ENCODE data around the gene HOXA6. TPM values are rescaled to one million over a fixed set of nuclear protein-coding genes. Genes with fewer than 3 reads are reported as not detected.
A peak's percentile ranks its signal among the peaks of the same experiment; 100 is the strongest.

HOXA6 gene
- total RNA-seq, 1 donor from 2014 or later, result 22.0 TPM

DNA sequence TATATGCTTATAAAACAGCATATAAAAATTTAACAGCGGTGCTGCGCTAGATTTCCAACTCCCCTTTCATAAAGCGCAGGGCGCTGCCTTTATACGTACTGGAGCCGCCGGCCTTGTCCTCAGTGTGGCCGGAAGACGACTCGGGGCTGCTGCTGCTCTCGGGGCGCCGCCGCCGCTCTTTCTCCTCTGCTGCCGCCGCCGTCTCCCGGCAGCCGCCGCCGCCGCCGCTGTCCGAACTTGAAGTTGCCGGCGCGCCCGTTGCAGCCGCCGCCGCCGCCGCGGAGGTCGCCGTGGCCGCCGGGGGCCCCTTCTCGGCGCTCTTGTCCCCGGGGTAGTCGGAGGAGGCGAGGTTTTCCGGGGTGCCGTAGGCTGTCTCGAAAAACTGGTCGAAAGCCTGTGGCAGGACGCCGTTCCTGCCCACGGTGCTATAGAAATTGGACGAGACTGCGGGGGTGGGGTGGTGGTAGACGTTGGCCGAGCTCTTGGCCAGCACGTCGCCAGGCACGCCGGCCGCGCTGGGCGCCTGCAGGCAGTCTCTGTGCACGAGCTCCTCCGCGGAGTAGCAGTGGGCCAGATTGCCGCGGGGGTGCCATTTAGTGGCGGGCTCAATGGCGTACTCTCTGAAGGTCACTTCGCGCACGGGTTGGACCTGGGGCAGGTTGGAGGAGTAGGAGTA, 36.9 kb upstream of the HOXA6 start:
- no peak for DNase-seq (ENCODE audit: low read depth)

DNA sequence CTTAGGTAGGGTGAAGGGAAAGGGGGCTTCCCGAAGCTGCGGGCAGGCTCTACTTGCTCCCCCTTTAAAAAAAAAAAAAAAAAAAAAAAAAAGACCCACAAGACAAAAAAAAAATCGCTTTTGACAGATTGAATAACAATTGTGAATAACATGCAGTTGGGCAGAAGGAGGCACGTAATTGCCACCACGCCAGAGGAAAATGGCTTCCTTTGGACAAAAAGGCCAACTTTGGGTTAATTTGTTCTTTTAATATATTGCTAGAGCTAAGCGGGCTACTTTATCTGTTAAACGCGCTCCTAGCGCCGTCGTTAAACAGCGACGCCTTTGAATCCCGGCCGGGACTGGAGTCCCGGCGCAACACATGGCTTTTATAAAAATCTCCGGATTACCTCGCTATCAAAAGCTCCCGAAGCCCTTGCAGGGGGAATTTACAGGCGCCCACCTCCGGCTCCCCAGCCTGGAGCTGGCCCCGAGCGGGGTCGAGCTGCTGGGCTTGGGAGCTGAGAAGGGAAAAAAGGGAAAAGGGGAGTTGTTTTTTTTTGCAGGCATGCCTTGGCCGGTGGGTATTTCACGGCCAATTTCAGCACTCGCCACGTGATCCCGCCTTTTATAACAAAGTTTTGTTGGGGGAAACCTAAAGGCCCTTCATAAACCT, 36.2 kb upstream of the HOXA6 start:
- no peak for DNase-seq (ENCODE audit: low read depth)

DNA sequence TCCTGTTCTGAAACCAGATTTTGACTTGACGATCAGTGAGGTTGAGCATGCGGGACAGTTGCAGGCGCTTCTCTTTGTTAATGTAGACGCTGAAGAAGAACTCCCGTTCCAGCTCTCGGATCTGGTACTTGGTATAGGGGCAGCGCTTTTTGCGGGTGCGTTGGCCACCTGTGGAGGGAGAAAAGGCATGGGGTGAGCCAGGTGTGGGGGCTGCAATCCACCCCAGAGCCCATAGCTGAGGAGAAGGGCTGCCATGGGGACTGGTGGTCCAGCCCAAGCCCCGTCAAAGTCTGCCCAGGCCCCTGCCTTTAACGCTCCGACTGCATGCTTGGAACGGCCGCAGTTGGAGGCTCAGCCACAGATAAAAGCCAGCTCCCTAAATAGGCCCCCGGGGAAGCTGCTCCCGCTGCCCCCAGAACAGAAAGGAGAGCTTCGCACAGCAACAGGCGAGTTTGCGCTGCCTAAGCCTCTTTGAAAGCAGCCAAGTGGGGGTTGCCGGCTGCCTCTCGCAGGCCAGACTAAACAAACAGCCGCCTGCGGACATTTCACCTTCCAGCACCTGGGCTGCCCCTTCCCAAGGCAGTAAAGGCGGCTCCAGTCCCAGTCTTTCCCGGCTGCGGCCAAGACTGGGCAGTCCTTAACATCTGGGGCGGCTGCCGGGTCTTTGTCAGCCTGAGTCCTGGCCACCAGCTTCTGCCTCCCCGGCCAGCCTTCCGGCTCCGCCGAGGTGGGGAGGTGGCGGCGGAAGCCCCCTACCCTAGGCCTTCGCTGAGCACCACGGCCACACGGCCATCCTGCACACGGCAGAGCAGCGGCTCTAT, 35.5 kb upstream of the HOXA6 start:
- no peak for DNase-seq (ENCODE audit: low read depth)

DNA sequence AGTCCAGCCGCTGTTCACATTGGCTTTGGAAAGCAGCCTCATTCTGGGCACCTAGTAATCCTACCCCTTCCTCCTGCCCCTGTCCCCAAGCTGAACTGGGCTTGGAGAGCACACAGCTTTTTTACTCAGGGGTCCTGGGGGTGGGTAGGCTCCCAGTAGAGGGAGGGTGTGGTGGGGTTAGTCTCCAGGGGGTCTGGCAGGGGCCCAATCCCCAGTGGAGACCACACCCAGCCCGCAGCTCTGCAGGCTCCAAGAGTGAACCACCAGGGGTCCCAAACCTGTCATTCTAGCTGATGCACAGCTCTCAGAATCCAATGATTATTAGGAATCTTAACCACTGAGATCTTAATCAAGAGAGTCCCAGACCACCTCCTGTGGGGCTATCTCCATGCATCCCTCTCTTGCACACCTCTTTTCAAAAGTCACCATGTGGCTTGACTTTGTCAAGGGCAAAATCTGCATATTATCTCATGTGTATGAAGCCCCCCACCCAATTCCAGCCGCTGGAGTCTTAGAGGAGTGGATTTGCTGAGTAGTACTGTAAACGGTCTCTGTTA, 34.8 kb upstream of the HOXA6 start:
- DNase-seq (ENCODE audit: low read depth), result no peak

DNA sequence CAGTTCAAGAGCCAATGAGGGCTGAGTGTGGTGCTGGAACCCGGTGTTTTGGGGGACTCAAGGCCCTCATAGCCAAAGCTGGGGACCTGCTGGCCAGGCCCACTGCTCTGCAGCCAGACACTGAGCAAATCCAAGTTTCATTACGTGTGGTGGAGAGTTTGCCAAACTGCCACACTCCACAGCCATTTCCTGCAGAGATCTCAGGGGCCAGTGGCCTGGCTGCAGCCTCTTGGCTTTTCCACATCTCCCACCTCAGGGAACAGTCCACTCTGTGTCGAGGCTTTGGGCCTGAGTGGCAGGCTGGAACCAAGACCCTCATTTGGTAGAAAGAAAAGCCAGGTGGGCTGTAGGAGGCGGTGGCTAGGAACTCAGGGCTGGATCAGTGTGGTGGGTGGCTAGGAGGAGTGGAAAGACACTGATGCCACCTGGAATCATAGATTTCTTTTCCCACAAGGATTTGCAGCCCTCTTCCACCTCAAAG, 34.3 kb upstream of the HOXA6 start:
- no peak for DNase-seq (ENCODE audit: low read depth)

DNA sequence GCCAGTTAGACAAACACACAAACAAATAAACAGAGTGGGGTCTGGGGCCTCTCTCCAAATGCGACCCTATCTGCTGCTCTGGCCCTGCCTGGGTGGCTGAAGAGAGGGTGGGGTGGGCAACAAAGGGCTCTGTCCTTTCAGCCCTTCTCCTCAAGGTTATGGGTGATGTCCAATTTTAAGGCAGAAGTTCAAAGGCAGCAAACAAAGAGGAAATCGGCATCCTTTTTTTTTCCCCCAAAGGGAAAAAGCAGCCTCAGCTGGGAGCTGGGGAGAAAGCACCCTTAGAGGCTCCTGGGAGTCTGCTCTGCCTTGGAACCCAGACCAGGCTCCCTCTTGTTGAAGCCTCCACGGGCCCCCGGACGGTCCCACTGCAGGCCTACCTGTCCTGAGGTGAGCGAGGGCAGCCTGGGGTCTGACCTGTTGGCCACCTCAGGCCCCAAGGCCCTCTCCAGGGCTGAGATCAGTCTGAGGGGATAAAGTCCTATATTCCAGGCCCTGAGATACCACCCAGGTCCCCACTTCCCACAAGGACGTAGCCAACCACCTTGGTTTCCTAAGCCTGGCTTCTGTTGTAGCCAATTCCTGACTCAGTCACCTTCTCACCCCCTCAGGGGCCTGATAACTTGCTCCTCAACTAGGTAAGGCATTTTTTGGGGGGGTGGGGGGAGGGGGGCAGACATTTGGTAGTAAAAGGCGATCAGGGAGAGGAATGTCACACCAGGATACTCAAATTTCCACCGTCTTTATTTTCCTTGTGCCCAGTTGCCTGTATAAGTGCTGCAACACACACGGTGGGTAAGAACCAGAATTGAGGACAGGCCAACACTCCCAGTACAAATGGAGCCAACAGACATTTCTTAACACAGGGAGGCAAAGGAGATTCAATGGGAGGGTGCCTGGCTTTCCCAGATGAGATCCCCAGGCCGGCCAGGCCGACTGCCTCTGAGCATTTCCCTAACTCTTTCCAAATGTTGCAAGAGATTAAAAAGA, 33.2 kb upstream of the HOXA6 start:
- no peak for DNase-seq (ENCODE audit: low read depth)

DNA sequence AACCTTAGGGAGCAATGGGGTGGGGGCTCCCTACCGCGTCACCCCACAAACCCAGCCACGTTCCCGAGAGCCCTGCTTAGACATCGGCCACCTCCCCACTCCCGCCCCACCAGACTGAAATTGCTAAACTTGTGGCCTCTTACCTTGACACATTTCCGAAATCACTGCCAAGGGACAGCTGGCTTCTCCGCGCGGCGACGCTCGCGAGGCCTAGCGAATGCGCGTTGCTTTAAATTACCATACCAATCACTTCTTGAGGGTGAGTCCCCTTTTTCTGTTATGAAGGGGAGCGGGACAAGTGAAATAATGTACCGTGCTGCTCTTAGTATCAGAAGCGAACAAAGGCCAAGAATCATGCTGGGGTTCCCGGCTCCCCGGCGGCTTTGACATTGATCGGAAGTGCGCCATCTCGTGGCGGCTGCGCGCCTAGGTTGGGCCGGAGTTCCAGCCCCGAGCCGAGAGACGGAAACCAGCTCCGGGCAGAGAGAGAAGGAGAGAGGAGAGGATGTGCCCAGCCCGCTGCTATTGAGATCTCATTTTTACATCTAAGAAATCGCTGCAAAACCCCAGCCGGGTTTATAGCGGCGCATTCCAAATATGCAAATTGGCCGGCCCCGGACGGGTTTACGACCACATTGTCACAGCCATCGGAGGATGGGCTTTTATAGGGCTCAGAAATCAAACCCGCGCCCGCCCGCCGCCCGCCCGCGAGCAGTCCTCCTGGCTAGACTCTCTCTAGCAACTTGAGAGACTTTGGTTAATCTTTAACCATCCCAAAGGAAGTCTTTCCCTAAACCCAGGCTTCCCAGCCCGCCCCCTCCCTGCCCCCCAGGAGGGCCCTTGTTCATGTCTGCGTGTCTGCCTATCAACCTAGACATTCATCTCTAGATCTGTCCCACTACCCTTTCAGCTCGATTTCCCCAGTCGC, 32.2 kb upstream of the HOXA6 start:
- DNase-seq (ENCODE audit: low read depth), result peak; percentile 85

DNA sequence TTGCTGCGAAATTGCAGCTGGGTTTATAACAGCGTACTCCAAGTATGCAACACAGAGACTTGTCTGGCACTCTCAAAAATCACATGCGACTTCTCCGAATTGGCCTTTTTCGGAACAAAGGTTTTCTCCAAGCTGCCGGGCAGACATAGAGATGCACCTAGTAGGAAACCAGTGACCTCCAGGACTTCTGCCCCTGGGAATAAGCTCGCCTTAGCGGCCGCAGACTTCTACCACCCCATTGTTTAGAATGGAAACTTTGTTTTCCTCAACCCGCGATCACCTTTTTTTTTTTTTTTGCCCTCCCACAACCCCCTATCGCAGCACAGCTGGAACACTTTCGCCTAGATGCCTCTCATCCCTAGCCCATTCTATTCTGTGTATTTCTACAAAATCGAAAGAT, 31.5 kb upstream of the HOXA6 start:
- no peak for DNase-seq (ENCODE audit: low read depth)

DNA sequence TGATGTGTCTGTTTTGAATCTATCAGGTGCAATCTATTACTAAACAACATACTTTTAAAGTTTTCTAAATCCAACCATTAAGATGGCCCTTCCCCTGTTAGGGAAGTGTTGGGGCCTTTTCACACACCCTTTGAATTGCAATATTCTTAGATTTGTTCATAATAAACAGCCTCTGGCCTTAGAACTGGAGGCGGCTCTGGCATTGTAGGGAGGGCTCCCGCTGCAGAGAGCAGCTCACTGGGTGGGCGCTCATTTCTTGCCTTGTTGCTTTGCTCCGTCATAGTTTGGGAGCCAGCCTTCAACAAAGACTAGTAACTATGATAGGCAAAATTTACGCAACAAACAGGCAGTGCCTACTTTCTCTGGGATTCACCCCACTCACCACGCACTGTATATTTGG, 30.8 kb upstream of the HOXA6 start:
- no peak for DNase-seq (ENCODE audit: low read depth)

DNA sequence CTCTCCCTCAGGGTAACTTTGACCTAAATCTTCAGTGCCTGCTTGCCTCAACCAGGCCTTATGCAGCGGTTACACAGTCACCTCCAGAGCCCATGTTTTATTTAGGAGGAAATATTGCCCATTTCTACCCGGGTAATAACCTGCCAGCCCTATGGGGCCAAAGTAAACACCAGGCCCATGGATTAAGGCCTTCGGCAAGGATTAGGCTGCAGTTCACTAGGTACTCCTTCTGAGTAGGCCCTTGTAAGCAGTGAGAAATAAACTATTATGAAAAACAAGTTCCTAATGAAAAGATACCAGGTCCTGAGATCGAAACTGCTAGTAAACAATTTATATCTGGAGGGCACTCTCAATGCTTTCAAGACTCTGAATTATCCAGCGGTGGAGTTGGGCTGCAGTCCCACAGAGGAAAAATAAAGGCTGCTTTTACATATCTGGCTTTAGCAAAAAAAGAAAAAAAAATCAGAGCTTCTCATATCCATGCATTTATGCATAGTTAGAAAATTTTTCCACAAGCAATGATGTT, 30.3 kb upstream of the HOXA6 start:
- DNase-seq (ENCODE audit: low read depth), result no peak

DNA sequence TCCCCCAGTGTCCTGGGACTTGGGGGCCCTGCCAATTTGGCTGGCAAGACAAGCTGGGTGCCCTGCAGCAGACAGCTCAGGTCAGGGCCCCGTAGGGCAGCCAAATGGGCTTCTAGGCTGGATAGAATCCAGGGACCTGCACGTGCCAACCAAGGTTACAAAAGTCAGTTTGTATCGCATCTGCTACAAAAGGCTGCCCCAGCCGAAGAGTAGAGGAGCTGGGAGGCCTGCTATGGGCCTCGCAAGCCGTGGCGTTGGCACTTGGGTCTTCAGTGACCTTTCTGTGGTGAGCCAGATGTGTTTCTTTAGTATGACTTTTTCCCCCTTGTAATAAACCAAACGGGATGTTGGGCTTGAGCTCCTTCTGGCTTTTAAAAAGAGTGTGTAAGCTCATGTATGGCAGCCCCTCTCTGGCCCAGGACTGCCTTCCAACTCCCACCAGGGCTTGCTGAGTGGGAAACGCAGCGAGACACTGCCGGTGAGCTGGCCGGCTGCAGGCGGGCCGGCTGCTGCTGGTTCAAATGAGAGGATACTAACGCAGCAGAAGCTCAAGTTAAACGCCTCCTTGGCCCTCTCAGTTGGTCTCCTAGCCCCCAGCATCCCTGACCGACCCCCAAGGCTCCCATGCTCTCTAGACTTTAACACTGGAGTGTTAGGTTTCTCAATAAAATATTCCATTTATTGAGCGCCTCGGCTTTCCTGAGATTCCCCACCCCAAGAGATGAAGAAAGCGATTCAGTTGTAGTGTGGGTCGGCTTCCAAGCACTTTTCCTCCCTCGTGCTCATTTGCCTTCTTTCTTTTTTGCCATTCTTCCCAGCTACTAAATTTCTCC, 29.6 kb upstream of the HOXA6 start:
- DNase-seq (ENCODE audit: low read depth), result no peak

DNA sequence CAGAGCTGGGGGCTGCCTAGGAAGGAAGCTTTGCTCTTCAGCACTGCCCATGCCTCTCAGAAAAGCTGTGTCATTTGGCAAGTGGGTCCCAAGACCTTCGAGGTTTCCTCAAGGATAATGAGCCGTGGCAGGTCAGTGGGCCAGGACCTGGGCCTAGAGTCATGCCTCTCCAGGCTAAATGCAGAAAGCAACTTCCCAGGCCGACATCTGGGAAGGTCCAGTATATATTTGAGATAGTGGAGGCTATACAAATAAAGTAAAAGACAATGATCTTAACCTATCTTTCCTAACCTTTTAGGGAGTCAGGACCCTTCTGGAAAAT, 28.9 kb upstream of the HOXA6 start:
- no peak for DNase-seq (ENCODE audit: low read depth)

DNA sequence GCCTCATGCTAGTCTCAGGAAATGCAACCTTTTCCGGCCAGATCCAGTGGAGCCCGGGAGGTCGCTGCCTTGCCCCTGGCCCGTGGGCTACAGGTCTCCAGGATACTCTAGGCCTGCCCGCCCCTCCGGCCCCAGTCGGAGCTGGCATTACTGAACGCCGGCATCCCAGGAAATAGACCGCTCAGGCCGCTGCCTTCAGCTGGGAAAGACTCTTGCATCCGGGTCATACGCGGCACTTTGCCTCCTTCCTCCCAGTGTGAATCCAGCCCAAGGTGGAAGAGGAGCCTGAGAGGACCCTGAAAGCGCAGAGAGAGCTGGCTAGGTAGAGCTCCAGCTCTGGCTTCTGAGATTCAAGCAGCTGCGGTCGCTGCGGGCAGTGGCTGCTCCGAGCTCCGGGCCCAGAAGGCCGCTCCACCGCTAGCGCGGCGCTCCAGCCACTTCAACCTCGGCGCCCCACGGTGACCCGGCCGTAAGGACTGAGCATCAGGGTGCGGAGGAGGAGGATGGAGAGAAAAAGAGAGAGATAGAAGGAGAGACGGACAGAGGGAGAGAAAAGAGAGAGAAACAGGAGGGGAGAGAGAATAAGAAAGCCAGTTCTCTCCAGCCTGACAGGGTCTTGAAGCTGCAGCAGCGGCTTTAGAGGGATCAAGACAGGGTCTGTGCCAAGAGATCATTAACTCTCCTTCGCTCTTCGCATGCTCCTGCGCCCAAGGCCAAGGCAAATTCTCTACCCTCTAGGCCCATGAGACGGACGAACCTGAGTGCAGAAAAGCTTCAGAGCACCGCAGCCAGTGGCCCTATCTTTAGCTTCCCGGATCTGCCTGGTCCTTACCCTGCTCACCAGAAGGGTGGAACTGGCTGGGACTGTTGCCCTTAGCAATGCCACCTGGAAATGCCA, 28.3 kb upstream of the HOXA6 start:
- no peak for DNase-seq (ENCODE audit: low read depth)

DNA sequence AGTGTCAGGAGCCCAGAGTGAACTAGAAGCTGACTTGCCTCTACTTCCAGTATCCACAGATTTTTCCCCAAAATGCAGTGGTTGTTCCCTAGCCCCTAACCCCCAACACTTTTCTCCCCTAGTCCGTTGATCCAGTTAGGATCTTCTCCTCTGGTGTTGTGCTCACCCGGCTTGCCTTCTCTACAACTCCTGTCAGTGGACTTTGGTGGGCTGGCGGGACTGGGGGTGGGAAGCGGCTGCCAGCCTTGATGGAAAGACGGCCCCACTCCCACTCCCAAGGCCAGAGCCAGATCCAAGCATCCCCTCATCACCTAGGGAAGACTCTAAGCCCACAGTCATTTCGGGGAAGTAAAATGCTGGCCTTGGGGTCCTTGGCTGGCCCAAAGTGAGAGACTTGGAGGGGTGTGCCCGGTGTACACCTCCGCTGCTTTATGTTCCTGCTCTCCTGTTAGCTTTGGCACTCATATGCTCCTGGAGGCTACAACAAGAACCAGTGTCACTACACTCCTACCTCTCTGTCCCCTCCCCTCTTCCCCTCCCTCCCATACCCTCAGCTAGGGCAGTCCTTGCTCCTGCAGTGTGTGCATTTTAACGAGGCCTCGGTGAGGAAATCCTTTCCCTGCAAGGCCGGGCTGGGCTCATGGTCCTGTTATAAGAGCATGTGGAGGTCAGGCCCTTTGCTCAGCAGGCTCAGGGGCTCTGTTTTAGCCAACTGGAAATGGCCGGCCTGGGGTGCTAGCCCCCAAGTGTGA, 27.5 kb upstream of the HOXA6 start:
- DNase-seq (ENCODE audit: low read depth), result peak; percentile 86

DNA sequence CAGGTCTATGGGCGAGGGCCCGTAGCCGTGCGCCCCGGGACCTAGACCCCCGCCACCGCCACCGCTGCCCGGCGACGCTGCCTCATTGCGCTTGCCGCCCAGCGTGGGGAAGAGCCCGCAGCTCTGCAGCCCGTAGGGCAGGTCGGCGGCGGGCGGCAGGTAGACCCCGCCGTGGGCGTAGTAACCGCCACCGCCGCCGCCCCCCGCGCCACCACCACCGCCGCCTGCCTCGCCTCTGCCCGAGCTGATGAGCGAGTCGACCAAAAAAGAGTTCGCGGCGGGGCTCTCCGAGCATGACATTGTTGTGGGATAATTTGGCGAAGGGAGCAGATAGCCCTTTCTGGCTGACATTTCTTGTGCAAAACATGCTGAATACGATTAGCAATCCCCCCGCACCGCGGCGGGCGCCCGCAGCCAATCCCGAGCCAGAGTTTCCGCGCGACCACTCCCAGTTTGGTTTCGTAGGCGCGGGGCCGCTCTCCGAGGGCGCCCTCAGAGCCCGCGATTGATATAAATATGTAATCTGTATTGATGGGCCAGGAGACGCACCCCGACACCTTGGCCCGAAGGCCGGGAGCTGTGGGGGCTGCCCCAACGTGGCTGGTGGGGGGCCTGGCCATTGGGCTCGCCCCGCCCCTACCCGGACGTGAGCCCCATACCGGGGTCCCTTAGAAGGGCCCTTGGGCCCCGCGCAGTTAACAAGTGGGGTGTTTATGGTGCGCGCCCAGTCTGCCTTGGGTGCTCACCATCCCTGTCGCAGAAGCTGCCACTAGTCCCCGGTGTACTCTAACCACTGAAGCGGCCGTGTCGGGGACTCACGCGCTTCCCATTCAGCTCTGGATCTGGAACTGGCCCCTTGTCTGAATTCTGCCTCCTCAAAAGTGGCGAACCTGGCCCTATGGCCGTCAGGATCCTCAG, 26.6 kb upstream of the HOXA6 start, which contains the start of gene HOXA10:
HOXA10 (minus strand) TSS at position 365 of the 918 bp plus-strand sequence; CDS start at position 351, 14 bp downstream.
- peak; percentile 53 for DNase-seq (ENCODE audit: low read depth)

DNA sequence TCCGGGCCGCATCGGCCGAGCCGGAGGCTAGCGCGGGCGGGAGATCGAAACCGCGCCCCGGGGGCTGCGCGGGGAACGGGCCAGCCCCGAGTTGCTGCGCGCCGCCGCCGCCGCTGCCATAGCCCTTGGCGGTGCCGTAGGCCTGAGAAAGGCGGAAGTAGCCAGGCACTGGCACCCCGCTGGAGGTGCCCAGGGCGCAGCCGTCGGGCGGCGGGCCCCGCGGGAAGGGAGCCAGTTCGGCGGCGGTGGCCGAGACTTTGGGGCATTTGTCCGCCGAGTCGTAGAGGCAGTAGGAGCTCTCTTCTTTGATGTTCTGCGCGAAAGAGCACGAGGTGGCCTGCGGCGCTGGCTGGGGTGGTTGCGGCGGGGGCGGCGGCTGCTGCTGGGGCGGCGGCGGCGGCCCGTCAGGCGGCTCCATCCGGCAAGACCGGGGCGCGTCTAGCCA, 26.0 kb upstream of the HOXA6 start:
- no peak for DNase-seq (ENCODE audit: low read depth)
